A549 (cell line): Measurements from ENCODE around the gene STPG2. TPM values are rescaled to one million over a fixed set of nuclear protein-coding genes. Genes with fewer than 3 reads are reported as not detected.

Source experiments
- ATAC-seq, 2 experiments: fragments of 200-7000 bp in 1 of 2; fragments of >200 bp in 1 of 2; cut with Nextera tagmentation in 1 of 2; cut with Tn5 transposase in 1 of 2; 3 replicates each; pipeline versions ENCODE4 v1.8.0 to v1.9.1; 2018 to 2020; ENCODE audit warnings: mild to moderate bottlenecking in 1 of 2, moderate library complexity in 1 of 2
- CTCF ChIA-PET: fragments of 300-600 bp; sonication (Branson Sonifier 250); formaldehyde crosslinking; extraction: SDS; loops from one replicate; lab custom pipeline; 2021; ENCODE audit warnings: antibody characterized with exemption, inconsistent platforms; lab: Yijun Ruan, JAX
- POLR2A ChIA-PET: fragments of 350-600 bp; formaldehyde crosslinking; extraction: SDS; loops from one replicate; lab custom pipeline; 2021; ENCODE audit warnings: antibody characterized with exemption, inconsistent platforms; lab: Yijun Ruan, JAX
- DNase-seq, 2 experiments: peaks; one replicate each; pipeline versions ENCODE4 v3.0.0 to v3.0.0-alpha.2; 2011 to 2016; ENCODE audit warnings: low read depth in 1 of 2, low spot score in 1 of 2
- FAIRE-seq: peaks from 2 replicates; lab custom pipeline; 2011; peaks lifted over from hg19 to GRCh38; lab: Jason Lieb, UNC
- H3K27ac ChIP-seq, 2 experiments: fragments of >200 bp; sonication (Bioruptor Twin); formaldehyde crosslinking; 3 replicates each; pipeline ENCODE4 v1.5.1; 2016 to 2017
- H3K4me1 ChIP-seq: fragments of >200 bp; sonication (Bioruptor Twin); formaldehyde crosslinking; 3 replicates; pipeline ENCODE4 v1.6.1; 2016
- H3K4me2 ChIP-seq: fragments of >200 bp; sonication (Bioruptor Twin); formaldehyde crosslinking; 3 replicates; pipeline ENCODE4 v1.6.1; 2016
- H3K4me3 ChIP-seq: fragments of >200 bp; sonication (Bioruptor Twin); formaldehyde crosslinking; 3 replicates; pipeline ENCODE4 v1.5.1; 2016
- H3K9me3 ChIP-seq: fragments of >200 bp; sonication (Bioruptor Twin); formaldehyde crosslinking; 3 replicates; pipeline ENCODE4 v1.6.1; 2016
- BCL3 ChIP-seq: fragments of >200 bp; sonication (Bioruptor Twin); formaldehyde crosslinking; IDR thresholded peaks from 3 replicates; pipeline ENCODE4 v1.6.1; 2016
- BHLHE40 ChIP-seq: IDR thresholded peaks from 2 replicates; pipeline ENCODE4 v1.6.1; 2012; ENCODE audit warnings: low read depth, low read length, inconsistent platforms
- CBX2 ChIP-seq: fragments of 200-600 bp; sonication (generic); IDR thresholded peaks from 2 replicates; pipeline ENCODE4 v1.6.1; 2016; ENCODE audit warnings: low read depth, mild to moderate bottlenecking, borderline replicate concordance
- CEBPB ChIP-seq, 2 experiments: fragments of >200 bp in 1 of 2; sonication (Bioruptor Twin) in 1 of 2; formaldehyde crosslinking in 1 of 2; IDR thresholded peaks; 2 replicates each; pipeline ENCODE4 v1.6.1; 2012 to 2016
- CHD2 ChIP-seq: fragments of 150-350 bp; IDR thresholded peaks from 2 replicates; pipeline ENCODE4 v1.6.1; 2014; ENCODE audit warnings: low read length; ENCODE audit not compliant: partially characterized antibody
- CTCF ChIP-seq: fragments of >200 bp; sonication (Bioruptor Twin); formaldehyde crosslinking; IDR thresholded peaks from 3 replicates; pipeline ENCODE4 v1.5.1; 2016
- ESRRA ChIP-seq: fragments of 150-350 bp; IDR thresholded peaks from 2 replicates; pipeline ENCODE4 v1.6.1; 2014; ENCODE audit warnings: mild to moderate bottlenecking, low read length, borderline replicate concordance
- FOSL2 ChIP-seq, 2 experiments: fragments of 450-650 bp in 1 of 2; fragments of >200 bp in 1 of 2; sonication (Bioruptor Twin) in 1 of 2; formaldehyde crosslinking; IDR thresholded peaks; 2 replicates each; pipeline versions ENCODE4 v1.5.0 to v1.6.1; 2016 to 2020; ENCODE audit warnings: mild to moderate bottlenecking in 1 of 2, moderate library complexity in 1 of 2
- HDAC2 ChIP-seq: fragments of 200-600 bp; sonication (generic); IDR thresholded peaks from 2 replicates; pipeline ENCODE4 v1.6.1; 2016
- HES2 ChIP-seq: fragments of >200 bp; sonication (Bioruptor Twin); formaldehyde crosslinking; IDR thresholded peaks from 2 replicates; pipeline ENCODE4 v1.6.1; 2016
- HEYL ChIP-seq: fragments of 250-450 bp; sonication (Bioruptor Pico); IDR thresholded peaks from 2 replicates; pipeline ENCODE4 v1.8.0; 2021; ENCODE audit warnings: mild to moderate bottlenecking, moderate library complexity
- JUNB ChIP-seq: fragments of >200 bp; sonication (Bioruptor Twin); formaldehyde crosslinking; IDR thresholded peaks from 2 replicates; pipeline ENCODE4 v1.6.1; 2016
- KDM1A ChIP-seq: fragments of 200-600 bp; sonication (generic); IDR thresholded peaks from 2 replicates; pipeline ENCODE4 v1.6.1; 2016; ENCODE audit warnings: low read depth, mild to moderate bottlenecking
- KDM5A ChIP-seq: fragments of 200-600 bp; sonication (generic); IDR thresholded peaks from 2 replicates; pipeline ENCODE4 v1.6.1; 2016; ENCODE audit warnings: antibody characterized with exemption, mild to moderate bottlenecking
- MAFK ChIP-seq: fragments of 450-650 bp; IDR thresholded peaks from 2 replicates; pipeline ENCODE4 v1.6.1; 2014; ENCODE audit not compliant: partially characterized antibody
- MAZ ChIP-seq: fragments of 150-350 bp; IDR thresholded peaks from 2 replicates; pipeline ENCODE4 v1.6.1; 2014; ENCODE audit warnings: antibody characterized with exemption, low read depth, low read length, borderline replicate concordance
- NPAS2 ChIP-seq: fragments of 250-450 bp; sonication (Bioruptor Pico); IDR thresholded peaks from 2 replicates; pipeline ENCODE4 v1.8.0; 2022; ENCODE audit warnings: mild to moderate bottlenecking, moderate library complexity, borderline replicate concordance
- POLR2A ChIP-seq: IDR thresholded peaks from 2 replicates; pipeline ENCODE4 v1.6.1; 2012; ENCODE audit warnings: mild to moderate bottlenecking, low read length
- RAD21 ChIP-seq, 2 experiments: fragments of >200 bp in 1 of 2; sonication (Bioruptor Twin) in 1 of 2; formaldehyde crosslinking in 1 of 2; IDR thresholded peaks in 1 of 2; conservative IDR thresholded peaks in 1 of 2; 2 replicates in 1 of 2; 3 replicates in 1 of 2; pipeline ENCODE4 v1.6.1; 2012 to 2018; ENCODE audit warnings: inconsistent platforms in 1 of 2
- RARB ChIP-seq: fragments of 250-450 bp; sonication (Bioruptor Pico); IDR thresholded peaks from 2 replicates; pipeline ENCODE4 v1.8.0; 2021; ENCODE audit warnings: mild to moderate bottlenecking, moderate library complexity
- RNF2 ChIP-seq: fragments of 200-600 bp; sonication (generic); IDR thresholded peaks from 2 replicates; pipeline ENCODE4 v1.6.1; 2016; ENCODE audit warnings: low read depth, mild to moderate bottlenecking, antibody characterized with exemption, moderate library complexity, borderline replicate concordance
- ZC3H11A ChIP-seq: fragments of 450-650 bp; IDR thresholded peaks from 2 replicates; pipeline ENCODE4 v1.6.1; 2014; ENCODE audit warnings: antibody characterized with exemption, mild to moderate bottlenecking
- ZFP36 ChIP-seq: fragments of 450-650 bp; IDR thresholded peaks from 2 replicates; pipeline ENCODE4 v1.6.1; 2014; ENCODE audit warnings: borderline replicate concordance; ENCODE audit not compliant: partially characterized antibody
- WGBS: methylation state at CpG from one replicate; pipeline ENCODE4 v1.1.6; 2017; ENCODE audit errors: missing lambda C conversion rate; 5-methylcytosine and 5-hydroxymethylcytosine counted together
- polyA plus RNA-seq, 4 experiments: library from polyadenylated mRNA; depleted of rRNA in 3 of 4; stranded (reverse); fragments of >200 nt; fragmentation: RNase III in 1 of 4; extraction: RNeasy Plus Mini Kit Qiagen cat#74134 plus additional on column Dnase treatment in 1 of 4; gene quantifications; 2 replicates in 3 of 4; 3 replicates in 1 of 4; pipeline ENCODE4 v1.2.3, GENCODE V29; 2011 to 2017

Gene STPG2
- polyA plus RNA-seq, 2 of the 4 experiments (the other 2 are of a cell fraction), result 0.05 TPM; not detected in 1

- Histone ChIP-seq H3K4me3 (no peak overlapping the region), H3K4me1 (no peaks in the 10 kb centered on the region), H3K9me3 (0 out of 3 replicates have a peak, but pooled peaks cover 2% of the 10 kb centered on the region), H3K27ac (no peak overlapping the region), H3K4me2 (0 out of 3 replicates have a peak overlapping the region, but pooled peaks have one; percentile 6)
- WGBS, result 7% methylated on average over 1 of the region's 1 CpG
- POLR2A ChIA-PET, result no interaction called here
- FAIRE-seq, result no peak
- CTCF ChIA-PET, result no interaction called here
- TF ChIP-seq FOSL2 (IDR thresholded peaks at IDR 0.05) (no peak), FOSL2 (CRISPR knock-in tag; IDR thresholded peaks at IDR 0.05) (0 out of 2 replicates have a peak, but pooled peaks have one; percentile 10), CTCF (no peak), ZFP36 (no peak), HEYL (CRISPR knock-in tag) (no peak)
- ATAC-seq, result no peak
- DNase-seq, result no peak
Observed at GRCh38 chr4:97942137-97942536, 201.1 kb downstream of the STPG2 start.

GRCh38 chr4:97938141-97938540, 205.1 kb downstream of the STPG2 start:
- ChIA-PET CTCF (no interaction called here), POLR2A (no interaction called here)
- no peak overlapping the region for H3K27ac ChIP-seq
- H3K9me3 ChIP-seq, result 0 out of 3 replicates have a peak, but pooled peaks cover 2% of the 10 kb centered on the region
- H3K4me1 ChIP-seq, result no peaks in the 10 kb centered on the region
- no peak overlapping the region for H3K4me3 ChIP-seq
- ATAC-seq, result no peak
- no peak for FAIRE-seq
- DNase-seq, result no peak
- H3K4me2 ChIP-seq, result no peak overlapping the region
- WGBS, result 40% methylated on average over 4 of the region's 7 CpGs
- TF ChIP-seq HES2, result no peak
- no peak for TF ChIP-seq HEYL (CRISPR knock-in tag)
- no peak for TF ChIP-seq MAZ
- TF ChIP-seq HDAC2, result no peak
- TF ChIP-seq CEBPB (IDR thresholded peaks at IDR 0.05), result no peak
- TF ChIP-seq KDM1A, result no peak
- TF ChIP-seq RARB (CRISPR knock-in tag), result no peak
- no peak for TF ChIP-seq BCL3
- TF ChIP-seq MAFK, result no peak
- TF ChIP-seq JUNB, result no peak
- TF ChIP-seq ESRRA, result no peak
- no peak for TF ChIP-seq RNF2
- TF ChIP-seq CTCF, result no peak
- TF ChIP-seq, all 56 proteins: peak for 0

GRCh38 chr4:97924341-97924958, 218.8 kb downstream of the STPG2 start:
- no peak for ATAC-seq
- no peak overlapping the region for H3K27ac ChIP-seq
- no peaks in the 10 kb centered on the region for H3K4me1 ChIP-seq
- DNase-seq, result no peak
- TF ChIP-seq NPAS2 (CRISPR knock-in tag), result no peak
- TF ChIP-seq KDM5A, result no peak
- TF ChIP-seq CHD2, result no peak
- TF ChIP-seq BHLHE40, result no peak
- TF ChIP-seq ZC3H11A, result no peak
- no peak for TF ChIP-seq CBX2
- no peak for TF ChIP-seq JUNB
- no peak for TF ChIP-seq RAD21 (conservative IDR thresholded peaks at IDR 0.05 in 1 of 2, IDR thresholded peaks at IDR 0.05 in 1 of 2)
- no peak for TF ChIP-seq POLR2A
- TF ChIP-seq BCL3, result no peak
- TF ChIP-seq MAFK, result no peak
- TF ChIP-seq HDAC2, result no peak
- TF ChIP-seq RARB (CRISPR knock-in tag), result no peak
- WGBS, result 2% methylated on average over 1 of the region's 1 CpG
- no peaks in the 10 kb centered on the region for H3K9me3 ChIP-seq
- POLR2A ChIA-PET, result no interaction called here
- H3K4me2 ChIP-seq, result no peak overlapping the region
- CTCF ChIA-PET, result no interaction called here
- FAIRE-seq, result no peak
- H3K4me3 ChIP-seq, result no peak overlapping the region
